Ectodermal cell (in vitro differentiated cells): Measurements from ENCODE around the gene EDN2.
A peak's percentile ranks its signal among the peaks of the same experiment; 100 is the strongest.

Experiments used
- H3K27ac ChIP-seq: 2 replicates; pipeline ENCODE4 v1.7.0; 2013; ENCODE audit warnings: mild to moderate bottlenecking, low read depth, low read length; ENCODE audit not compliant: insufficient read depth, poor library complexity, severe bottlenecking
- H3K27me3 ChIP-seq: 2 replicates; pipeline ENCODE4 v1.7.0; 2013; ENCODE audit warnings: mild to moderate bottlenecking, low read length; ENCODE audit not compliant: insufficient read depth, control insufficient read depth, poor library complexity, severe bottlenecking
- H3K36me3 ChIP-seq: one replicate; pipeline ENCODE4 v1.7.0; 2013; ENCODE audit warnings: low read length; ENCODE audit not compliant: control insufficient read depth, insufficient read depth
- H3K4me1 ChIP-seq: one replicate; pipeline ENCODE4 v1.7.0; 2013; ENCODE audit warnings: low read length; ENCODE audit not compliant: control insufficient read depth, insufficient read depth
- H3K4me3 ChIP-seq: 2 replicates; pipeline ENCODE4 v1.7.0; 2013; ENCODE audit warnings: low read depth, low read length, control low read depth; ENCODE audit not compliant: insufficient read depth
- H3K9me3 ChIP-seq: 2 replicates; pipeline ENCODE4 v1.7.0; 2013; ENCODE audit warnings: mild to moderate bottlenecking, low read length, moderate library complexity; ENCODE audit not compliant: control insufficient read depth
- WGBS, 2 experiments: methylation state at CpG; one replicate each; pipeline ENCODE4 v1.1.7; 2013; ENCODE audit warnings: missing lambda C conversion rate in 2 of 2; 5-methylcytosine and 5-hydroxymethylcytosine counted together

Gene EDN2

GRCh38 chr1:41498804-41499203 lies 14.3 kb upstream of the EDN2 start:
- Histone ChIP-seq H3K4me1 (peaks cover 12% of the 10 kb centered on the region), H3K9me3 (no peaks in the 10 kb centered on the region), H3K36me3 (no peaks in the 10 kb centered on the region), H3K27me3 (no peaks in the 10 kb centered on the region), H3K4me3 (no peak overlapping the region), H3K27ac (no peak overlapping the region)
- WGBS, 2 experiments, result 93 to 94% methylated on average over 12 of the region's 12 CpGs

GRCh38 chr1:41498391-41498790 lies 13.9 kb upstream of the EDN2 start:
- H3K4me1 ChIP-seq, result peaks cover 12% of the 10 kb centered on the region

GRCh38 chr1:41497461-41498030 lies 13.1 kb upstream of the EDN2 start:
- peaks cover 12% of the 10 kb centered on the region for H3K4me1 ChIP-seq

More at GRCh38 chr1:41498391-41498790, 13.9 kb upstream of the EDN2 start:
- no peaks in the 10 kb centered on the region for H3K9me3 ChIP-seq
- H3K27me3 ChIP-seq, result no peaks in the 10 kb centered on the region
- WGBS, 2 experiments, result 93 to 94% methylated on average over 5 of the region's 5 CpGs
- no peak overlapping the region for H3K4me3 ChIP-seq
- no peaks in the 10 kb centered on the region for H3K36me3 ChIP-seq
- H3K27ac ChIP-seq, result no peak overlapping the region

GRCh38 chr1:41497056-41497440 lies 12.6 kb upstream of the EDN2 start:
- H3K27me3 ChIP-seq, result no peaks in the 10 kb centered on the region
- peaks cover 12% of the 10 kb centered on the region for H3K4me1 ChIP-seq
- no peaks in the 10 kb centered on the region for H3K36me3 ChIP-seq
- no peak overlapping the region for H3K27ac ChIP-seq
- WGBS, 2 experiments, result 89 to 90% methylated on average over 13 of the region's 13 CpGs
- no peaks in the 10 kb centered on the region for H3K9me3 ChIP-seq
- no peak overlapping the region for H3K4me3 ChIP-seq

More at GRCh38 chr1:41497461-41498030, 13.1 kb upstream of the EDN2 start:
- Histone ChIP-seq H3K27me3 (no peaks in the 10 kb centered on the region), H3K27ac (no peak overlapping the region), H3K9me3 (no peaks in the 10 kb centered on the region), H3K4me3 (no peak overlapping the region), H3K36me3 (no peaks in the 10 kb centered on the region)
- 87 to 95% methylated on average over 7 of the region's 7 CpGs for WGBS, 2 experiments

- H3K27me3 ChIP-seq, result no peaks in the 10 kb centered on the region
- H3K27ac ChIP-seq, result peak overlapping the region; percentile 88
- no peaks in the 10 kb centered on the region for H3K36me3 ChIP-seq
- peak overlapping the region; percentile 16 for H3K4me3 ChIP-seq
- H3K9me3 ChIP-seq, result no peaks in the 10 kb centered on the region
- 8% methylated on average over 74 of the region's 74 CpGs for WGBS, 2 experiments
- H3K4me1 ChIP-seq, result peaks cover 12% of the 10 kb centered on the region
These were observed 11.9 kb upstream of the EDN2 start for GRCh38 chr1:41496080-41497055.

- H3K4me1 ChIP-seq, result peaks cover 12% of the 10 kb centered on the region
- 56 to 58% methylated on average over 19 of the region's 19 CpGs for WGBS, 2 experiments
- peak overlapping the region; percentile 14 for H3K4me3 ChIP-seq
- no peak overlapping the region for H3K27ac ChIP-seq
- H3K36me3 ChIP-seq, result no peaks in the 10 kb centered on the region
- no peaks in the 10 kb centered on the region for H3K9me3 ChIP-seq
- H3K27me3 ChIP-seq, result no peaks in the 10 kb centered on the region
These were observed 10.9 kb upstream of the EDN2 start for GRCh38 chr1:41495210-41495948.

- Histone ChIP-seq H3K27me3 (no peaks in the 10 kb centered on the region), H3K4me1 (peaks cover 12% of the 10 kb centered on the region), H3K27ac (no peak overlapping the region), H3K4me3 (no peak overlapping the region), H3K36me3 (no peaks in the 10 kb centered on the region), H3K9me3 (no peaks in the 10 kb centered on the region)
- 88 to 90% methylated on average over 17 of the region's 17 CpGs for WGBS, 2 experiments
These were observed 10.1 kb upstream of the EDN2 start for GRCh38 chr1:41494351-41495209.

GRCh38 chr1:41493626-41494350 lies 9.3 kb upstream of the EDN2 start:
- Histone ChIP-seq H3K27ac (no peak overlapping the region), H3K4me1 (peaks cover 17% of the 10 kb centered on the region), H3K27me3 (no peaks in the 10 kb centered on the region), H3K4me3 (no peak overlapping the region), H3K36me3 (no peaks in the 10 kb centered on the region), H3K9me3 (no peaks in the 10 kb centered on the region)
- 95 to 96% methylated on average over 8 to 9 of the region's 9 CpGs for WGBS, 2 experiments

- H3K4me1 ChIP-seq, result peaks cover 24% of the 10 kb centered on the region
- 94 to 96% methylated on average over 5 of the region's 5 CpGs for WGBS, 2 experiments
- H3K27ac ChIP-seq, result no peak overlapping the region
These were observed 8.6 kb upstream of the EDN2 start for GRCh38 chr1:41493117-41493536.

More at GRCh38 chr1:41493117-41493536, 8.6 kb upstream of the EDN2 start:
- H3K36me3 ChIP-seq, result no peaks in the 10 kb centered on the region
- no peaks in the 10 kb centered on the region for H3K27me3 ChIP-seq
- no peaks in the 10 kb centered on the region for H3K9me3 ChIP-seq
- H3K4me3 ChIP-seq, result no peak overlapping the region
